GM19467 (cell line): ENCODE data around the gene CATSPER2.
"Not testable (repeated sequence)": the region's sequence is repeated elsewhere in the genome, so short reads cannot be mapped to it uniquely, and the experiment has no call there.

Experiments
- ATAC-seq: cut with Tn5 transposase; IDR thresholded peaks from one replicate; pipeline ENCODE4 v1.9.1; 2021; ENCODE audit warnings: mild to moderate bottlenecking, moderate library complexity; ENCODE audit not compliant: unreplicated experiment

CATSPER2 gene

GRCh38 chr15:43648649-43649429, at the start of gene CATSPER2:
Gene CATSPER2 (minus strand): TSS chr15:43648844. CDS start chr15:43648061, 783 bp downstream.
- ATAC-seq: no peak

- ATAC-seq: not testable (repeated sequence)
Measured at GRCh38 chr15:43693148-43694022, 44.7 kb upstream of the CATSPER2 start, which contains the start of gene CKMT1A. Gene CKMT1A (plus strand): TSS chr15:43693859. CDS start chr15:43694051, 192 bp downstream.

GRCh38 chr15:43692679-43693078, 44.0 kb upstream of the CATSPER2 start:
- not testable (repeated sequence) for ATAC-seq

- ATAC-seq: peak; percentile 96
Measured at GRCh38 chr15:43689604-43690301, 41.1 kb upstream of the CATSPER2 start.

GRCh38 chr15:43674175-43674574, 25.5 kb upstream of the CATSPER2 start:
- ATAC-seq: not testable (repeated sequence)

- not testable (repeated sequence) for ATAC-seq
Measured at GRCh38 chr15:43666177-43666576, 17.5 kb upstream of the CATSPER2 start.

- ATAC-seq: not testable (repeated sequence)
Measured at GRCh38 chr15:43663333-43663732, 14.7 kb upstream of the CATSPER2 start.

GRCh38 chr15:43662293-43662692, 13.6 kb upstream of the CATSPER2 start:
- not testable (repeated sequence) for ATAC-seq

- ATAC-seq: not testable (repeated sequence)
Measured at GRCh38 chr15:43659727-43660126, 11.1 kb upstream of the CATSPER2 start.

- not testable (repeated sequence) for ATAC-seq
Measured at GRCh38 chr15:43649430-43649926, 834 bp upstream of the CATSPER2 start.

- ATAC-seq: not testable (repeated sequence)
Measured at GRCh38 chr15:43638464-43639204, 10.0 kb downstream of the CATSPER2 start.

GRCh38 chr15:43626937-43627336, 21.7 kb downstream of the CATSPER2 start:
- not testable (repeated sequence) for ATAC-seq

GRCh38 chr15:43625106-43625505, 23.5 kb downstream of the CATSPER2 start:
- no peak for ATAC-seq

GRCh38 chr15:43622068-43622799, 26.4 kb downstream of the CATSPER2 start:
- not testable (repeated sequence) for ATAC-seq

GRCh38 chr15:43618700-43619099, 29.9 kb downstream of the CATSPER2 start, which contains the start of gene STRC:
Gene STRC (minus strand): TSS chr15:43618800. CDS start chr15:43618722, 78 bp downstream.
- not testable (repeated sequence) for ATAC-seq

- ATAC-seq: not testable (repeated sequence)
Measured at GRCh38 chr15:43617750-43618149, 30.9 kb downstream of the CATSPER2 start.

GRCh38 chr15:43602233-43602632, 46.4 kb downstream of the CATSPER2 start:
- ATAC-seq: not testable (repeated sequence)

GRCh38 chr15:43600200-43600599, 48.4 kb downstream of the CATSPER2 start:
- not testable (repeated sequence) for ATAC-seq

GRCh38 chr15:43599131-43599530, 49.5 kb downstream of the CATSPER2 start:
- not testable (repeated sequence) for ATAC-seq
